GM21515 (cell line): ENCODE results near the gene PDAP1.
"Not testable (repeated sequence)": the region's sequence is repeated elsewhere in the genome, so short reads cannot be mapped to it uniquely, and the experiment has no call there.

Source experiments
- ATAC-seq: cut with Tn5 transposase; IDR thresholded peaks from one replicate; pipeline ENCODE4 v1.9.1; 2021; ENCODE audit not compliant: unreplicated experiment

The PDAP1 gene

GRCh38 chr7:99408379-99409191 lies at the start of gene PDAP1, which contains the start of gene BUD31:
PDAP1 (minus strand) TSS chr7:99408597; CDS start chr7:99408548, 49 bp downstream.
BUD31 (plus strand) TSS chr7:99408969; CDS start chr7:99411093, 2,124 bp downstream.
- ATAC-seq: peak; percentile 65

DNA sequence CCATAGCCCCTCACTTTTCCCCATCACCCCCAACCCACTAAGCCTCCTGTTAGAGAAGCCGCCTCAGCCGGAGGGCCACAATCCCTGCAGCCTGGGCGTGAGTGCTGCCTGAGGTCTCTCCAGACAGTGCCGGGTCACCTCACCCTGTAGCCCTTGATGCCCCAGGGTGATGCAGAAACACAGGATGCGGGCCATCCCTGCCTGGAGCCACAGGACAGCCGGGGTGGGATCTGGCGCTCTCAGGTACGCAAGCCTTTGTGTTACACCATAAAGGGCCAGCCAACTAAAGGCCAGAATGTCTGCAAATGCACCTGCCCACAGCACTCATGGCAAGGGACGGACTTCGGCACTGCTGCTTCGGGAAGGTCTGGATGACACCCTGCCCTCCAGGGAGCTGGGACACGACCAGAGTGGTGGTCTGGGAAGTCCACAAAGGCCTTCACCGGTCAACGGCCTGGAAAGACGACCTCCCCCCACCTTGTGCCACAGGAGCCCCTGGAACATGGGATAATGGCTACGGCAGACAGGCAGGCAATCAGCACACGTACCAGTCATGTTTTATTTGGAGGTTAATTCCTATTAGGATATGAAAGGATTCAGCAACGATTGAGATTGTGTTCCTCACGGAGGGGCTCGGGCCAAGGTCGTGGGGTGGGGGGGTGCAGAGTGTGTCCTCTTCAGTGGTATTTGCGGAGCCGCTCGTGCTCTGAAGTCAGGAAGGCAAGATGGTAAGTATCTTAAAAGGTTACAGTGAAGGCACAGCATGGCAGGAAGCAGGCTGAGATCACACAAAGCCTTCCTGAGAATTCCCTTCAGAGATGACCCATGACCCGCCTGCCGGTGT lies 49.5 kb upstream of the PDAP1 start:
- ATAC-seq: no peak

- ATAC-seq: no peak
Observed at GRCh38 chr7:99457050-99457649, 48.8 kb upstream of the PDAP1 start.

GRCh38 chr7:99456288-99456687 lies 47.9 kb upstream of the PDAP1 start:
- ATAC-seq: no peak

GRCh38 chr7:99455874-99456273 lies 47.5 kb upstream of the PDAP1 start:
- no peak for ATAC-seq

- ATAC-seq: no peak
Observed at GRCh38 chr7:99453105-99453504, 44.7 kb upstream of the PDAP1 start.

- ATAC-seq: no peak
Observed at GRCh38 chr7:99452541-99452940, 44.1 kb upstream of the PDAP1 start.

- ATAC-seq: no peak
Observed at GRCh38 chr7:99451936-99452335, 43.5 kb upstream of the PDAP1 start.

DNA sequence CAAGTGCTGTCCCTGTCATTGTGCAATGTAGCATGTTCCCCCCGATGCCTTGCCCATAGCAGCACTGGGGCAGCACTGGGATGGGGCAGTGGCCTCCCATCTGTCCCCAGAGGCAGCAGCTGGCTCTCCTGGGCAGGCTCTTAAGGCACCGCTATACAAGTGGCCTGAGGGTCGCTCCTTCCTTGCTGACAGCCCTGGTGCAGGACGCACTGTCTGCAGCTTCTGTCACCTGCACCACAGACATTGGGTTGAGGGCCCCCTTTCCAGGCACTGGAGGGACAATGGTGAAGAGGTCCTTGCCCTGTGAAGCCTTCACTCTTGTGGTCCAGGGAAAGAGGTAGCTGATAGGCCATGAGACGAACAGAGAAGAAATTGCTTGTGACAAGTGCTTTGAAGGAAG lies 40.9 kb upstream of the PDAP1 start:
- no peak for ATAC-seq

DNA sequence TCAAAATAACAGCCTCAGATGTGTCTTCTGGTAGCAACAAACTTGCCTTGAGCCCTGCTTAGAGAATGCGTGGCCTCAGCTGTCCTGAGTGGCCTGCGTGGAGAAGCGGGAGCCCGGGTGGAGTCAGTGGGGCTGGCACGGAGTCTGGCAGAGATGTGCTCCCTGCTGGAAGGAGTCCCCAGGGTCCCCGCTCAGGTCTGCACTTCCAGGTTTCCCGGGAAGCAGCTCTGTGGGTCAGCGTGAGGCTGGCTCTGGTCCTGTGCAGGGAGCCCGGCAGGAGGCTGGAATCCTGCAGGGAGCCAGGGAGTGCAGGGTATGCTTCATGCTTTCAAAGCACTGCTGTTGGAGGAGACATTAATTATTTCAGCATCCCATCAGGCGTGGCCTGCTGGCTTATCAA lies 40.5 kb upstream of the PDAP1 start:
- no peak for ATAC-seq

GRCh38 chr7:99447943-99448342 lies 39.5 kb upstream of the PDAP1 start:
- no peak for ATAC-seq

DNA sequence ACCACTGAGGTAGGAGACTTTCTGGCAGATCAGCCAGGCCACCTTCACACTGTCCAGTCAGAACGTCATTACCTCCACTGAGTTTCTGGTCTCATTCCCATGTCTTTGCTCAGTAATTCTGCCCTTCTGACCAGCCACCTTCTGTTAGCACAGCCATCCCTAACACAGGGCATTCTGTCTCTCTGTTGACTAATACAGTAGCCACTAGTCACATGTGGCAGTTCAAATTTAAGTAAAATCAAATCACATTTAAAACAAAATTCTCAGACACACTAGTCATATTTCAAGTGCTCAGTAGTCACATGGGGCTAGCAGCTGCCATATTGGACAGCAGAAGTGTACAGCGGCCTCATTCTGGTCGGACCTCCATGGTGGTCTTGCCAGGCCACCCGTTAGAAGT lies 37.7 kb upstream of the PDAP1 start:
- ATAC-seq: no peak

DNA sequence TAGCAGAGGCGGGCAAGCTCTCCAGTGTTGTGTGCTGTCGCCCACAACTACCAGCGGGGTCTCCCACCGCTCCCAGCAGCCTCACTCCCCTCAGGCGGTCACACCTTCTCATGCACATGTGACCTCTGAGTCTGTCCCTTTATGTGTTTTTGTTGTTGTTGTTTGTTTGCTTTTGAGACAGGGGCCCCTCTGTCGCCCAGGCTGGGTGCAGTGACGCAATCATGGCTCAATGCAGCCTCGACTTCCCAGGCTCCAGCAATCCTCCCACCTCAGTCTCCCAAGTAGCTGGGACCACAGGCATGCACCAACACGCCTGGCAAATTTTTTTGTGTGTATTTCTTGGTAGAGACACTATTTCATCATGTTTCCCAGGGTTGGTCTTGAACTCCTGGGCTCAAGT lies 31.8 kb upstream of the PDAP1 start:
- no peak for ATAC-seq

- ATAC-seq: peak; percentile 85
Observed at GRCh38 chr7:99438573-99439480, 30.4 kb upstream of the PDAP1 start, which contains the start of the genes CPSF4 and PTCD1. CPSF4 (plus strand) TSS chr7:99438943; CDS start chr7:99439083, 140 bp downstream. PTCD1 (minus strand) TSS chr7:99438798; CDS start chr7:99435242, 3,556 bp downstream.

GRCh38 chr7:99437946-99438572 lies 29.7 kb upstream of the PDAP1 start:
- no peak for ATAC-seq

- ATAC-seq: no peak
Observed at GRCh38 chr7:99433158-99433557, 24.8 kb upstream of the PDAP1 start.

GRCh38 chr7:99431756-99432540 lies 23.6 kb upstream of the PDAP1 start:
- not testable (repeated sequence) for ATAC-seq

DNA sequence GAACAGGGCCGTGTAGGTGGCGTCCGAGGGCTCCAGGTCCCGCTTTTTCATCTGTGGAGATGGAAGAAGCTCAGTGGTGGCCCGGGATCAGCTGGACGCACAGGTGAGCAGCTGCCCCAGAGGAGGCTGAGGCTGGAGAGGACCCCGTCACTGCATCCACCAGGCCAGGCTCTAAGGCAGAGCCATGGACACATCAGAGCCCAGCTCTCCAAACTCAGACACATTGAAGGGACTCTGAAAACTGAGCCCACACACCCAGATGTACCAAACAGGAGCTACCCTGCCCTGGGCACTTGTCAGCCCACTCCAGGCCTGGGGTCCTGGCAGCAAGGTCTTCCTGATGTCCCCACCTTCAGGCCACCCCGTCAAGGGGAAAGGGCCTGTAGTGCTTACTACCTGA lies 21.4 kb upstream of the PDAP1 start:
- ATAC-seq: no peak

DNA sequence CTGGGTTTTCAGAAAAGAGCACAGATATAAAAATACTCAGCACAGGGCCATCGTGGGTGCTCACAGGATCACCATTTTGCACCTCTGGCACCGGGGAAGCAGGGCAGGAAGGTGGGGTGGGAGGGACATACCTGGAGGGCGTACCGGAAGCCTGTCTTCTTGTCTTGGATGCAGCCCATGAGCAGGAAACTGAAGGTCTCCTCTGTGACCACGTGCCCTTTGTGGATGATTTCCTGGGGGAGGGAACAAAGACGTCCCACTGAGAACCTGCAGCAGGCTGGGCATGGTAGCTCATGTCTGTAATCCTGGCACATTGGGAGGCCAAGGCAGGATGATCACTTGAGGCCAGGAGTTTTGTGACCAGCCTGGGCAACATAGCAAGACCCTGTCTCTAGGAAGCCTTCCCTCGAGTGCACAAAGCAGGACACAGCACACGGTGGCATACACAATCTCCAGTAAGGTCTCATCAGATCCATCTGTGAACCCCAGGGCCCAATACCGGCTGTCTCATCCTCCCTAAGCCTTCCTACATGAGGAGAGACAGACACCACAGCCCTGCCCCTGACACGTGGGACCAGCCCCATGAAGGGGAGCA lies 20.7 kb upstream of the PDAP1 start:
- no peak for ATAC-seq
